Measurements from ENCODE around the gene LRRC42.

- TF ChIP-seq, protein P1, sequence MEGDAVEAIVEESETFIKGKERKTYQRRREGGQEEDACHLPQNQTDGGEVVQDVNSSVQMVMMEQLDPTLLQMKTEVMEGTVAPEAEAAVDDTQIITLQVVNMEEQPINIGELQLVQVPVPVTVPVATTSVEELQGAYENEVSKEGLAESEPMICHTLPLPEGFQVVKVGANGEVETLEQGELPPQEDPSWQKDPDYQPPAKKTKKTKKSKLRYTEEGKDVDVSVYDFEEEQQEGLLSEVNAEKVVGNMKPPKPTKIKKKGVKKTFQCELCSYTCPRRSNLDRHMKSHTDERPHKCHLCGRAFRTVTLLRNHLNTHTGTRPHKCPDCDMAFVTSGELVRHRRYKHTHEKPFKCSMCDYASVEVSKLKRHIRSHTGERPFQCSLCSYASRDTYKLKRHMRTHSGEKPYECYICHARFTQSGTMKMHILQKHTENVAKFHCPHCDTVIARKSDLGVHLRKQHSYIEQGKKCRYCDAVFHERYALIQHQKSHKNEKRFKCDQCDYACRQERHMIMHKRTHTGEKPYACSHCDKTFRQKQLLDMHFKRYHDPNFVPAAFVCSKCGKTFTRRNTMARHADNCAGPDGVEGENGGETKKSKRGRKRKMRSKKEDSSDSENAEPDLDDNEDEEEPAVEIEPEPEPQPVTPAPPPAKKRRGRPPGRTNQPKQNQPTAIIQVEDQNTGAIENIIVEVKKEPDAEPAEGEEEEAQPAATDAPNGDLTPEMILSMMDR (IDR thresholded peaks at IDR 0.05), result no peak
- no peak for TF ChIP-seq ATF1 (CRISPR knock-in tag; IDR thresholded peaks at IDR 0.05)
- TF ChIP-seq NFYB (CRISPR knock-in tag; conservative IDR thresholded peaks at IDR 0.05; ENCODE audit: low read depth), result no peak
- TF ChIP-seq CREM (CRISPR knock-in tag; IDR thresholded peaks at IDR 0.05), result no peak
- no peak for TF ChIP-seq IRF1 (CRISPR knock-in tag; IDR thresholded peaks at IDR 0.05)
- no peak for TF ChIP-seq SP1 (CRISPR knock-in tag; conservative IDR thresholded peaks at IDR 0.05)
- TF ChIP-seq MAX (CRISPR knock-in tag; IDR thresholded peaks at IDR 0.05), result no peak
- no peak for TF ChIP-seq ELF4 (CRISPR knock-in tag; IDR thresholded peaks at IDR 0.05; ENCODE audit: low read depth)
- no peak for TF ChIP-seq NR3C1 (CRISPR knock-in tag; conservative IDR thresholded peaks at IDR 0.05; ENCODE audit: low read depth)
- TF ChIP-seq TP53 (CRISPR knock-in tag; IDR thresholded peaks at IDR 0.05), result no peak
- no peak for TF ChIP-seq FOXP4 (CRISPR knock-in tag; IDR thresholded peaks at IDR 0.05)
- TF ChIP-seq FOXK1 (CRISPR knock-in tag; IDR thresholded peaks at IDR 0.05), result no peak
Measured at GRCh38 chr1:53947172-53947907, 1.2 kb downstream of the LRRC42 start.
